Endothelial cell of umbilical vein (primary cell): ENCODE data around the gene FGFR3. TPM values are rescaled to one million over a fixed set of nuclear protein-coding genes. Genes with fewer than 3 reads are reported as not detected.

Experiments used
- BruUV-seq: library from RNA; stranded (reverse); fragments of 400-500 nt; replicated peaks from 2 replicates; lab custom pipeline; 2021; lab: Mats Ljungman, UMichigan
- CTCF ChIA-PET: fragments of 300-600, 350-600 bp; sonication (Branson Sonifier 250); formaldehyde crosslinking; loops from one replicate; lab custom pipeline; 2021; ENCODE audit warnings: antibody characterized with exemption, inconsistent platforms; lab: Charles Lee
- POLR2A ChIA-PET: fragments of 300-600, 350-600 bp; sonication (Branson Sonifier 250); formaldehyde crosslinking; loops from one replicate; lab custom pipeline; 2021; ENCODE audit warnings: antibody characterized with exemption, inconsistent platforms; lab: Charles Lee
- DNase-seq: peaks from one replicate; pipeline ENCODE4 v3.0.0-alpha.2; 2011; ENCODE audit warnings: low read depth, low spot score
- FAIRE-seq: peaks from 2 replicates; lab custom pipeline; 2011; peaks lifted over from hg19 to GRCh38; lab: Jason Lieb, UNC
- H2AFZ ChIP-seq: 2 replicates; pipeline ENCODE4 v1.6.0; 2012; ENCODE audit warnings: low read depth, low read length, control low read depth, inconsistent platforms
- H3K27ac ChIP-seq: 2 replicates; pipeline ENCODE4 v1.5.1; 2011; ENCODE audit warnings: low read depth, mild to moderate bottlenecking, control low read depth, low read length, moderate library complexity; ENCODE audit not compliant: insufficient read depth
- H3K27me3 ChIP-seq, 2 experiments: 2 replicates each; pipeline versions ENCODE4 v1.6.0 to v1.6.1; 2011; ENCODE audit warnings: low read length in 2 of 2, mixed read lengths in 1 of 2; ENCODE audit not compliant: control insufficient read depth in 2 of 2, insufficient read depth in 2 of 2
- H3K36me3 ChIP-seq, 2 experiments: 2 replicates in 1 of 2; 3 replicates in 1 of 2; pipeline ENCODE4 v1.5.1; 2011; ENCODE audit warnings: low read length in 2 of 2, mild to moderate bottlenecking in 1 of 2, moderate library complexity in 1 of 2; ENCODE audit not compliant: control insufficient read depth in 2 of 2, insufficient read depth in 2 of 2; ENCODE audit errors: extremely low read depth in 1 of 2
- H3K4me1 ChIP-seq: 3 replicates; pipeline ENCODE4 v1.5.1; 2011; ENCODE audit warnings: mild to moderate bottlenecking, low read length; ENCODE audit not compliant: control insufficient read depth, insufficient read depth; ENCODE audit errors: extremely low read depth
- H3K4me2 ChIP-seq: 2 replicates; pipeline ENCODE4 v1.6.1; 2011; ENCODE audit warnings: low read length, control low read depth, mixed read lengths; ENCODE audit not compliant: insufficient read depth
- H3K4me3 ChIP-seq, 3 experiments: fragments of 200-600 bp in 1 of 3; sonication (generic), shearing (Covaris generic) in 1 of 3; replicated peaks in 1 of 3; 2 replicates each; pipeline ENCODE4 v1.5.1; 2011 to 2016; ENCODE audit warnings: control low read depth in 3 of 3, low read length in 3 of 3, mild to moderate bottlenecking in 2 of 3, inconsistent platforms in 1 of 3, low read depth in 1 of 3, moderate library complexity in 1 of 3; ENCODE audit not compliant: insufficient read depth in 1 of 3
- H3K79me2 ChIP-seq: 2 replicates; pipeline ENCODE4 v1.6.0; 2012; ENCODE audit warnings: low read length, inconsistent platforms; ENCODE audit not compliant: control insufficient read depth, insufficient read depth
- H3K9ac ChIP-seq: replicated peaks from 2 replicates; pipeline ENCODE3; 2011; ENCODE audit warnings: low read length, control low read depth; ENCODE audit not compliant: insufficient read depth; ENCODE audit errors: extremely low read depth
- H3K9me1 ChIP-seq: replicated peaks from 3 replicates; pipeline ENCODE4 v1.6.0; 2011; ENCODE audit warnings: mild to moderate bottlenecking, low read length; ENCODE audit not compliant: control insufficient read depth, insufficient read depth; ENCODE audit errors: extremely low read depth
- H3K9me3 ChIP-seq: replicated peaks from 2 replicates; pipeline ENCODE4 v1.5.1; 2012; ENCODE audit warnings: low read length, inconsistent platforms; ENCODE audit not compliant: control insufficient read depth, insufficient read depth
- H4K20me1 ChIP-seq: replicated peaks from 2 replicates; pipeline ENCODE3; 2011; ENCODE audit warnings: mild to moderate bottlenecking, low read length; ENCODE audit not compliant: control insufficient read depth, insufficient read depth; ENCODE audit errors: extremely low read depth
- EZH2 ChIP-seq: IDR thresholded peaks from 2 replicates; pipeline ENCODE4 v1.6.1; 2012; ENCODE audit warnings: borderline replicate concordance, low read depth, mild to moderate bottlenecking, moderate library complexity, low read length, inconsistent platforms; ENCODE audit not compliant: severe bottlenecking
- FOS ChIP-seq: IDR thresholded peaks from 2 replicates; pipeline ENCODE4 v1.6.1; 2011; ENCODE audit warnings: mild to moderate bottlenecking, low read length, moderate library complexity, borderline replicate concordance; ENCODE audit not compliant: insufficient read depth
- GATA2 ChIP-seq: IDR thresholded peaks from 2 replicates; pipeline ENCODE4 v1.7.0; 2011; ENCODE audit warnings: low read depth, mild to moderate bottlenecking, moderate library complexity, mixed read lengths, low read length; ENCODE audit not compliant: insufficient read length, insufficient read depth
- JUN ChIP-seq: IDR thresholded peaks from 2 replicates; pipeline ENCODE4 v1.6.1; 2011; ENCODE audit warnings: borderline replicate concordance, low read depth; ENCODE audit not compliant: insufficient read length, insufficient read depth
- MYC ChIP-seq: IDR thresholded peaks from one replicate; pipeline ENCODE4 v1.6.1; 2011; ENCODE audit warnings: mild to moderate bottlenecking, low read depth, low read length
- POLR2A ChIP-seq: IDR thresholded peaks from 2 replicates; pipeline ENCODE4 v1.6.1; 2012; ENCODE audit warnings: low read depth, mild to moderate bottlenecking, control low read depth, low read length
- POLR2AphosphoS5 ChIP-seq: IDR thresholded peaks from 2 replicates; pipeline ENCODE4 v1.6.1; 2012; ENCODE audit warnings: low read depth, mild to moderate bottlenecking, control low read depth, low read length, moderate library complexity; ENCODE audit not compliant: insufficient read depth
- dilution Hi-C: fragments of 300-500 bp; cut with MboI; formaldehyde crosslinking; loops from one replicate; pipeline ENCODE4 v1.15.0; 2019; ENCODE audit warnings: low sequenced_read_pairs; ENCODE audit not compliant: extremely low pct_ligation_motif_present
- intact Hi-C: fragments of 100-400 bp; cut with micrococcal nuclease; formaldehyde crosslinking; loops from one replicate; pipeline ENCODE4 v1.10.0; 2022
- polyA plus RNA-seq, 4 experiments: library from polyadenylated mRNA; depleted of rRNA in 3 of 4; stranded (reverse) in 3 of 4; unstranded in 1 of 4; fragments of >200 nt; gene quantifications; 2 replicates each; pipeline versions ENCODE4 v1.2.1 to v1.2.3, GENCODE V29; 2011 to 2012; ENCODE audit warnings: missing spikeins in 1 of 4
- total RNA-seq: library from RNA; stranded (reverse); gene quantifications from 2 replicates; pipeline ENCODE4 v1.2.3, GENCODE V29; 2021
- TF ChIP-seq, protein P1 (sequence below), 2 donors: IDR thresholded peaks; 1 replicate in 1 of 2; 2 replicates in 1 of 2; pipeline ENCODE4 v1.5.1; 2011; ENCODE audit warnings: low read length in 2 of 2, mild to moderate bottlenecking in 2 of 2, moderate library complexity in 2 of 2, control low read depth in 1 of 2, inconsistent platforms in 1 of 2, low read depth in 1 of 2; ENCODE audit not compliant: insufficient read depth in 1 of 2; ENCODE audit errors: extremely low read depth in 1 of 2
- TF ChIP-seq, protein P2 (sequence below): IDR thresholded peaks from 2 replicates; pipeline ENCODE4 v1.6.1; 2011; ENCODE audit not compliant: insufficient read depth, insufficient read length

Gene FGFR3
- total and polyA plus RNA-seq, 2 donors (not counting 3 experiments of a cell fraction or from before 2014, with no cell fraction given): 0.73 to 1.2 TPM

DNA sequence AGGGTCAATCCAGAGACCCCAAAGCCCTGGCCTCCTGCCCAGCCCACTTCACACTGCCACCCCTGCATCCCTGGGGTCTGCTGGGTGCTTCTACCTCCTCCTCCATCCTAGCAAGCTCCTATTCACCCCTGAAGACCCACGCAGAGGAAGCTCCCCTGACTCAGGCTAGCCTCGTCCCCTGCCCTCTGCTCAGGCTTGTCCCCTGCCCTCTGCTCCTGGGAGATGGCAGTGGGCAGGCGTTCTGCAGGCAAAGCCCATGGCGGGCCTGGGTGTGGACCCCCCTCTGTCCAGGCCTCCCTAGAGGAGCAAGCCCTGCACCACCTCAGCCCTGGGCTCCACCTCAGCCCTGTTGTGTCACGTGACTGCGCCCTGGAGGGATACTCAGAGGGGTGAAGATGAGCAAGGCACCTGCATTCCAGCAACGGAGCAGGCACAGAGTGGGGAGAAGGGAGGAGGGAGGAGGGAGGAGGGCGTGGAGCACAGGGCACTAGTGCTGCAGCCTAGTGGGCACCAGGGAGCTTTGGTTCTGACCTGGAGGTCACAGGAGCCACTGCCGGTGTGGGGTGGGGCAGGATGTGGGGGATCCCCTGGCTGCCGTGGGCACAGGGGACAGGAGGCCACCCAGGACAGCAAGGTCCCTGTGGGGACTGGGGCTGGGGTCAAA is 27.6 kb upstream of the FGFR3 start:
- H2AFZ ChIP-seq: no peak overlapping the region
- H3K4me1 ChIP-seq: peaks cover 5% of the 10 kb centered on the region
- FAIRE-seq: no peak
- no peak for DNase-seq
- no peaks in the 10 kb centered on the region for H3K79me2 ChIP-seq
- no peak overlapping the region for H3K4me2 ChIP-seq
- no peaks in the 10 kb centered on the region for H3K9me3 ChIP-seq
- POLR2A ChIA-PET: no interaction called here
- H3K9me1 ChIP-seq: no peaks in the 10 kb centered on the region
- no peaks in the 10 kb centered on the region for H3K36me3 ChIP-seq
- no peaks in the 10 kb centered on the region for H4K20me1 ChIP-seq
- H3K27ac ChIP-seq: no peak overlapping the region
- no peak overlapping the region for H3K4me3 ChIP-seq
- BruUV-seq: no TSS peak
- H3K9ac ChIP-seq: no peak overlapping the region
- dilution Hi-C loops (no loop called here), intact Hi-C loops (no loop called here)
- CTCF ChIA-PET: interaction anchor here (1.2 to 1.8 kb wide), 2 partner anchors 12 to 13 kb away, joined by 3 to 4 read pairs; no protein-coding TSS in a partner anchor
- no peak for TF ChIP-seq GATA2
- no peak for TF ChIP-seq EZH2
- TF ChIP-seq POLR2A: no peak
- TF ChIP-seq, protein P1, sequence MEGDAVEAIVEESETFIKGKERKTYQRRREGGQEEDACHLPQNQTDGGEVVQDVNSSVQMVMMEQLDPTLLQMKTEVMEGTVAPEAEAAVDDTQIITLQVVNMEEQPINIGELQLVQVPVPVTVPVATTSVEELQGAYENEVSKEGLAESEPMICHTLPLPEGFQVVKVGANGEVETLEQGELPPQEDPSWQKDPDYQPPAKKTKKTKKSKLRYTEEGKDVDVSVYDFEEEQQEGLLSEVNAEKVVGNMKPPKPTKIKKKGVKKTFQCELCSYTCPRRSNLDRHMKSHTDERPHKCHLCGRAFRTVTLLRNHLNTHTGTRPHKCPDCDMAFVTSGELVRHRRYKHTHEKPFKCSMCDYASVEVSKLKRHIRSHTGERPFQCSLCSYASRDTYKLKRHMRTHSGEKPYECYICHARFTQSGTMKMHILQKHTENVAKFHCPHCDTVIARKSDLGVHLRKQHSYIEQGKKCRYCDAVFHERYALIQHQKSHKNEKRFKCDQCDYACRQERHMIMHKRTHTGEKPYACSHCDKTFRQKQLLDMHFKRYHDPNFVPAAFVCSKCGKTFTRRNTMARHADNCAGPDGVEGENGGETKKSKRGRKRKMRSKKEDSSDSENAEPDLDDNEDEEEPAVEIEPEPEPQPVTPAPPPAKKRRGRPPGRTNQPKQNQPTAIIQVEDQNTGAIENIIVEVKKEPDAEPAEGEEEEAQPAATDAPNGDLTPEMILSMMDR (IDR thresholded peaks at IDR 0.05; ENCODE audit: extremely low read depth in 1 of 2, insufficient read depth in 1 of 2, low read depth in 1 of 2, low read length in 2 of 2): no peak
- no peak for TF ChIP-seq MYC
- TF ChIP-seq JUN: no peak
- TF ChIP-seq, protein P2, sequence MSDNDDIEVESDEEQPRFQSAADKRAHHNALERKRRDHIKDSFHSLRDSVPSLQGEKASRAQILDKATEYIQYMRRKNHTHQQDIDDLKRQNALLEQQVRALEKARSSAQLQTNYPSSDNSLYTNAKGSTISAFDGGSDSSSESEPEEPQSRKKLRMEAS: no peak
- TF ChIP-seq POLR2AphosphoS5: no peak
- no peak for TF ChIP-seq FOS
- no peaks in the 10 kb centered on the region for H3K27me3 ChIP-seq
